Measurements from ENCODE around the gene IRX4.

The IRX4 gene

GRCh38 chr5:1891391-1891790, 8.7 kb upstream of the IRX4 start:
- DNase-seq: no peak

- no peak for DNase-seq
Observed at GRCh38 chr5:1890296-1890695, 7.6 kb upstream of the IRX4 start.

- DNase-seq: no peak
Observed at GRCh38 chr5:1889321-1890065, 6.8 kb upstream of the IRX4 start.

GRCh38 chr5:1888541-1889251, 6.0 kb upstream of the IRX4 start:
- DNase-seq: no peak

- DNase-seq: no peak
Observed at GRCh38 chr5:1887588-1888360, 5.0 kb upstream of the IRX4 start.

- DNase-seq: no peak
Observed at GRCh38 chr5:1886846-1887587, 4.3 kb upstream of the IRX4 start.

- DNase-seq: no peak
Observed at GRCh38 chr5:1885868-1886845, 3.4 kb upstream of the IRX4 start.

- no peak for DNase-seq
Observed at GRCh38 chr5:1885404-1885755, 2.7 kb upstream of the IRX4 start.

GRCh38 chr5:1884678-1885403, 2.1 kb upstream of the IRX4 start:
- no peak for DNase-seq

- DNase-seq: no peak
Observed at GRCh38 chr5:1883925-1884677, 1.4 kb upstream of the IRX4 start.

- DNase-seq: no peak
Observed at GRCh38 chr5:1883120-1883924, 597 bp upstream of the IRX4 start.

- no peak for DNase-seq
Observed at GRCh38 chr5:1881731-1882336, 891 bp downstream of the IRX4 start.

- DNase-seq: no peak
Observed at GRCh38 chr5:1881098-1881572, 1.6 kb downstream of the IRX4 start.

GRCh38 chr5:1880377-1881025, 2.2 kb downstream of the IRX4 start:
- DNase-seq: no peak

- DNase-seq: no peak
Observed at GRCh38 chr5:1879292-1880263, 3.1 kb downstream of the IRX4 start.

- DNase-seq: no peak
Observed at GRCh38 chr5:1878050-1878849, 4.5 kb downstream of the IRX4 start.
